Measurements from ENCODE around the gene RHO. TPM values are rescaled to one million over a fixed set of nuclear protein-coding genes. Genes with fewer than 3 reads are reported as not detected.

RHO gene
- total and polyA plus RNA-seq, 4 donors = 0.01 TPM; not detected in 3

DNA sequence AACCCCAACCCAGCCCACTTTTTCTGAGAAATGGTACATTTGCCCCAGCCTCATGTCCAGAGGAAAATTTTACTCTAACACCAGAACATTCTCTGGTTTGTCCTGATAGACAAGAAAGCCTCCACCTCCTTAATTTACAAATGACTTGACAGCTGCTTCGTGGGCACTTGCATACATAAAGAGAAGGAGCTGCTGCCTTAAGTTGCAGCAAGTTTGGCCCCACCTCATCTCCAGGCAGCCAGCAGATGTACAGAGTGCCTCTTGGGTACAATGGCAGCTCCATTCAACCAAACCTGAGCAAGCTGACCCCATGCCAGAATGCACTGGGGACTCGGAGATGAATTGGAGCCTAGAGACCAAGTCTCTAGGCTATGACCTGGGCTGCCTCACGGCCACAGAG is 8.4 kb downstream of the RHO start:
- no peak overlapping the region for H3K27ac ChIP-seq (ENCODE audit: low read depth in 1 of 2, low read length in 1 of 2)

GRCh38 chr3:129539206-129539605 is 10.8 kb downstream of the RHO start:
- Histone ChIP-seq H3K4me1 (ENCODE audit: control insufficient read depth in 5 of 5, insufficient read depth in 5 of 5, low read length in 5 of 5) (no peaks in the 10 kb centered on the region), H3K4me3 (no peak overlapping the region), H3K9me3 (ENCODE audit: control insufficient read depth in 4 of 4, insufficient read depth in 3 of 4, low read length in 3 of 4) (no peaks in the 10 kb centered on the region), H3K36me3 (ENCODE audit: control insufficient read depth in 4 of 4, insufficient read depth in 4 of 4, low read length in 4 of 4) (no peaks in the 10 kb centered on the region), H3K27me3 (ENCODE audit: control insufficient read depth in 3 of 3, insufficient read depth in 3 of 3, low read length in 2 of 3) (no peaks in the 10 kb centered on the region), H3K9ac (ENCODE audit: insufficient read depth in 1 of 2, low read length in 2 of 2) (no peak overlapping the region), H3K27ac (ENCODE audit: low read depth in 1 of 2, low read length in 1 of 2) (no peak overlapping the region)
- no peak for TF ChIP-seq CTCF (IDR thresholded peaks at IDR 0.05; ENCODE audit: control extremely low read depth, extremely low read depth)
- WGBS, 2 donors = 87 to 89% methylated on average over 8 of the region's 8 CpGs
- no peak for DNase-seq
- ATAC-seq (ENCODE audit: insufficient read depth, low FRiP score) = no peak

More for the DNA sequence above, 8.4 kb downstream of the RHO start:
- TF ChIP-seq CTCF (IDR thresholded peaks at IDR 0.05; ENCODE audit: control extremely low read depth, extremely low read depth) = no peak
- no peaks in the 10 kb centered on the region for H3K36me3 ChIP-seq (ENCODE audit: control insufficient read depth in 4 of 4, insufficient read depth in 4 of 4, low read length in 4 of 4)
- WGBS, 2 donors = 87 to 95% methylated on average over 3 of the region's 3 CpGs
- H3K27me3 ChIP-seq (ENCODE audit: control insufficient read depth in 3 of 3, insufficient read depth in 3 of 3, low read length in 2 of 3) = no peaks in the 10 kb centered on the region
- no peak for DNase-seq
- no peaks in the 10 kb centered on the region for H3K4me1 ChIP-seq (ENCODE audit: control insufficient read depth in 5 of 5, insufficient read depth in 5 of 5, low read length in 5 of 5)
- H3K4me3 ChIP-seq = no peak overlapping the region
- H3K9ac ChIP-seq (ENCODE audit: insufficient read depth in 1 of 2, low read length in 2 of 2) = no peak overlapping the region
- no peak for ATAC-seq (ENCODE audit: insufficient read depth, low FRiP score)
- H3K9me3 ChIP-seq (ENCODE audit: control insufficient read depth in 4 of 4, insufficient read depth in 3 of 4, low read length in 3 of 4) = no peaks in the 10 kb centered on the region

DNA sequence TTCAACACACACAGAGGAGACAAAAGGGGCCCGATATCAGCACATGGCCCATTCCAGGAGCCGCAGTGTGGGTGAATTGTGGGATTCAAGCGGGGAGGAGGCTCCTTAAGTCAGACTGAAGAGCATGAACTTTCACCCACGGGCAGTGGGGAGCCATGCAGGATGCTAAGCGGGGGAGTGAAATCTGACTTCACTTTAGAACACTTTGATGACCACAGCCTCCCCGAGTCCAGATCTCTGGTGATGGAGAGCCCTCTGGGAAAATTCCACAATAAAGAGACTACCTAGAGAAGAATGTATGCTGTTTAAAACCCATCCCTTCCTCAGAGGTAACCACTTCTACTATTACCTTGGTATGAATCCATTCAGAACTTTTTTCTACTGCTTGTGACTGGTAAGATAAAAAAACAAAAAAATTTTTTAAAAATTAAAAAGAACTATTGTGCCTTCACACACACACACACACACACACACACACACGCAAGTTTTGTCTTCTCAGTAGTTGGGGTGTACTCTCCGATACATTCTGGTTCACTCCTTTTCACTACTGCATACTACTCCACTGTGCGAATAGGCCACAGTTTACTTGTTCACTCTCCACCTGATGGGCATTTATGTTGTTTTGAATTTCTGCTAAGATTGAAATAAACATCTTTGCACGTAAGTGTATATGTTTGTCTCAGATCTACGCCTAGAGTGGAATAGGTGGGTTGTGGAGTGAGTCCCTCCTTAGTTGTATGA is 12.5 kb downstream of the RHO start:
- Histone ChIP-seq H3K9me3 (ENCODE audit: control insufficient read depth in 4 of 4, insufficient read depth in 3 of 4, low read length in 3 of 4) (no peaks in the 10 kb centered on the region), H3K4me1 (ENCODE audit: control insufficient read depth in 5 of 5, insufficient read depth in 5 of 5, low read length in 5 of 5) (no peaks in the 10 kb centered on the region), H3K27ac (ENCODE audit: low read depth in 1 of 2, low read length in 1 of 2) (no peak overlapping the region), H3K4me3 (no peak overlapping the region), H3K9ac (ENCODE audit: insufficient read depth in 1 of 2, low read length in 2 of 2) (no peak overlapping the region), H3K36me3 (ENCODE audit: control insufficient read depth in 4 of 4, insufficient read depth in 4 of 4, low read length in 4 of 4) (no peaks in the 10 kb centered on the region), H3K27me3 (ENCODE audit: control insufficient read depth in 3 of 3, insufficient read depth in 3 of 3, low read length in 2 of 3) (no peaks in the 10 kb centered on the region)
- no peak for ATAC-seq (ENCODE audit: insufficient read depth, low FRiP score)
- TF ChIP-seq CTCF (IDR thresholded peaks at IDR 0.05; ENCODE audit: control extremely low read depth, extremely low read depth) = no peak
- DNase-seq = no peak
- 92% methylated on average over 11 of the region's 11 CpGs for WGBS, 2 donors

DNA sequence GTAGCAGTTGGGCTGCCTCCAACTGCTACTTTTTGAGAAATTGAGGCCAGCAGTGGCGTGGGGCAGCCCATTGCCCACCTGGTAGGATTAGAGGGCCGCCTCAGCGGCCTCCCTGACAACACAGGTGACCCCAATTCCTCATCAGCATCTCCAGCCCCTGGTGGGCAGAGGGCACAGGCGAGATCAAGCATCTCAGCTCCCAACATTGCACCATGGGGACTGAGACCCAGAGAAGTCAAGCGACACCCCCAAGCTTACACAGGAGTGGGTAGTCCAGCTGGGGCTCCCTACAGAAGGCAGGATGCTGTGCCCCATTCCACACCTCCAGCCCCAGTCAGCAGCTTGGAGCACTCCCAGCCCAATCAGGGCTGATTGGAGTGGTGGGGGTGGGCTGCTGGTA is 14.3 kb downstream of the RHO start:
- no peaks in the 10 kb centered on the region for H3K9me3 ChIP-seq (ENCODE audit: control insufficient read depth in 4 of 4, insufficient read depth in 3 of 4, low read length in 3 of 4)
- H3K4me1 ChIP-seq (ENCODE audit: control insufficient read depth in 5 of 5, insufficient read depth in 5 of 5, low read length in 5 of 5) = no peaks in the 10 kb centered on the region
- 91 to 97% methylated on average over 5 of the region's 5 CpGs for WGBS, 2 donors
- H3K9ac ChIP-seq (ENCODE audit: insufficient read depth in 1 of 2, low read length in 2 of 2) = no peak overlapping the region
- ATAC-seq (ENCODE audit: insufficient read depth, low FRiP score) (no peak), DNase-seq (no peak)
- TF ChIP-seq CTCF (IDR thresholded peaks at IDR 0.05; ENCODE audit: control extremely low read depth, extremely low read depth) = no peak
- H3K27ac ChIP-seq (ENCODE audit: low read depth in 1 of 2, low read length in 1 of 2) = no peak overlapping the region
- no peaks in the 10 kb centered on the region for H3K27me3 ChIP-seq (ENCODE audit: control insufficient read depth in 3 of 3, insufficient read depth in 3 of 3, low read length in 2 of 3)
- no peaks in the 10 kb centered on the region for H3K36me3 ChIP-seq (ENCODE audit: control insufficient read depth in 4 of 4, insufficient read depth in 4 of 4, low read length in 4 of 4)
- no peak overlapping the region for H3K4me3 ChIP-seq

Data from lung (tissue), 12 donors.